DMS79 treated with DMSO at 0.1 percent for 48 hours (cell line): ENCODE measurements around the gene NAV2.
"Not testable (repeated sequence)": the region's sequence is repeated elsewhere in the genome, so short reads cannot be mapped to it uniquely, and the experiment has no call there.

Experiments used
- DNase-seq: peaks from one replicate; lab custom pipeline; 2025; lab: John Stamatoyannopoulos, UW

NAV2 gene

GRCh38 chr11:19996571-19996970 is 283.9 kb downstream of the NAV2 start:
- no peak for DNase-seq

- DNase-seq, result no peak
Measured at GRCh38 chr11:20000022-20000350, 287.3 kb downstream of the NAV2 start.

- peak; percentile 97 for DNase-seq
Measured at GRCh38 chr11:20000351-20001134, 287.9 kb downstream of the NAV2 start.

GRCh38 chr11:20002312-20003216 is 289.9 kb downstream of the NAV2 start:
- no peak for DNase-seq

- no peak for DNase-seq
Measured at GRCh38 chr11:20003351-20003750, 290.7 kb downstream of the NAV2 start.

- DNase-seq, result no peak
Measured at GRCh38 chr11:20004866-20005265, 292.2 kb downstream of the NAV2 start.

GRCh38 chr11:20005747-20006146 is 293.1 kb downstream of the NAV2 start:
- DNase-seq, result no peak

GRCh38 chr11:20006618-20007017 is 294.0 kb downstream of the NAV2 start:
- not testable (repeated sequence) for DNase-seq

- no peak for DNase-seq
Measured at GRCh38 chr11:20007386-20007785, 294.7 kb downstream of the NAV2 start.

- no peak for DNase-seq
Measured at GRCh38 chr11:20008190-20008870, 295.7 kb downstream of the NAV2 start.

GRCh38 chr11:20008871-20009644 is 296.4 kb downstream of the NAV2 start:
- peak; percentile 29 for DNase-seq

GRCh38 chr11:20010156-20010850 is 297.7 kb downstream of the NAV2 start:
- no peak for DNase-seq

GRCh38 chr11:20010851-20011225 is 298.2 kb downstream of the NAV2 start:
- DNase-seq, result no peak

- no peak for DNase-seq
Measured at GRCh38 chr11:20011307-20011951, 298.8 kb downstream of the NAV2 start.

GRCh38 chr11:20013346-20014066 is 300.9 kb downstream of the NAV2 start:
- peak; percentile 57 for DNase-seq

- DNase-seq, result no peak
Measured at GRCh38 chr11:20014067-20014402, 301.4 kb downstream of the NAV2 start.

GRCh38 chr11:20015101-20015500 is 302.5 kb downstream of the NAV2 start:
- no peak for DNase-seq

- DNase-seq, result peak; percentile 92
Measured at GRCh38 chr11:20015529-20016427, 303.1 kb downstream of the NAV2 start.

GRCh38 chr11:20016526-20016925 is 303.9 kb downstream of the NAV2 start:
- no peak for DNase-seq
